SK-N-SH treated with all-trans-retinoic acid at 6 μM for 48 hours (cell line): ENCODE results near the gene HDGFL3.
A peak's percentile ranks its signal among the peaks of the same experiment; 100 is the strongest.
"Not testable (repeated sequence)": the region's sequence is repeated elsewhere in the genome, so short reads cannot be mapped to it uniquely, and the experiment has no call there.

ENCODE experiments used
- ATAC-seq: fragments of 200-7000 bp; cut with Tn5 transposase; 3 replicates; pipeline ENCODE4 v1.9.1; 2020; ENCODE audit warnings: mild to moderate bottlenecking, moderate library complexity
- ARNTL ChIP-seq: fragments of 450-650 bp; formaldehyde crosslinking; IDR thresholded peaks from 2 replicates; pipeline ENCODE4 v1.5.0; 2020; ENCODE audit warnings: low read depth, mild to moderate bottlenecking, moderate library complexity, borderline replicate concordance
- BACH2 ChIP-seq: fragments of 250-450 bp; sonication (Bioruptor Pico); IDR thresholded peaks from 2 replicates; pipeline ENCODE4 v1.9.0; 2021; ENCODE audit warnings: mild to moderate bottlenecking, borderline replicate concordance
- CREB5 ChIP-seq: fragments of 250-450 bp; sonication (Bioruptor Pico); IDR thresholded peaks from 2 replicates; pipeline ENCODE4 v1.5.1; 2020; ENCODE audit warnings: low read depth, mild to moderate bottlenecking, moderate library complexity
- CSDC2 ChIP-seq: fragments of 250-450 bp; sonication (Bioruptor Pico); IDR thresholded peaks from 2 replicates; pipeline ENCODE4 v1.5.0; 2020; ENCODE audit warnings: mild to moderate bottlenecking, moderate library complexity
- CSRNP3 ChIP-seq: fragments of 250-450 bp; sonication (Bioruptor Pico); IDR thresholded peaks from 2 replicates; pipeline ENCODE4 v1.5.1; 2021; ENCODE audit warnings: mild to moderate bottlenecking, moderate library complexity
- GLIS3 ChIP-seq: fragments of 250-450 bp; sonication (Bioruptor Pico); IDR thresholded peaks from 2 replicates; pipeline ENCODE4 v1.5.0; 2020; ENCODE audit warnings: mild to moderate bottlenecking, moderate library complexity
- ISL1 ChIP-seq: fragments of 250-450 bp; sonication (Bioruptor Pico); IDR thresholded peaks from 2 replicates; pipeline ENCODE4 v2.1.2; 2022; ENCODE audit warnings: mild to moderate bottlenecking, moderate library complexity
- OSR1 ChIP-seq: fragments of 250-450 bp; sonication (Bioruptor Pico); IDR thresholded peaks from 2 replicates; pipeline ENCODE4 v1.8.0; 2022; ENCODE audit warnings: moderate library complexity, mild to moderate bottlenecking, inconsistent platforms
- PATZ1 ChIP-seq: fragments of 250-450 bp; sonication (Bioruptor Pico); IDR thresholded peaks from 2 replicates; pipeline ENCODE4 v1.8.0; 2020; ENCODE audit warnings: mild to moderate bottlenecking, moderate library complexity, borderline replicate concordance
- PPARA ChIP-seq: fragments of 250-450 bp; sonication (Bioruptor Pico); IDR thresholded peaks from 2 replicates; pipeline ENCODE4 v1.5.0; 2020; ENCODE audit warnings: mild to moderate bottlenecking, borderline replicate concordance
- SNAI2 ChIP-seq: fragments of 250-450 bp; sonication (Bioruptor Pico); IDR thresholded peaks from 2 replicates; pipeline ENCODE4 v1.5.0; 2020; ENCODE audit warnings: mild to moderate bottlenecking, moderate library complexity
- TCF4 ChIP-seq: fragments of 250-450 bp; sonication (Bioruptor Pico); IDR thresholded peaks from 2 replicates; pipeline ENCODE4 v1.8.0; 2021; ENCODE audit warnings: mild to moderate bottlenecking, moderate library complexity, borderline replicate concordance
- TOX ChIP-seq: fragments of 250-450 bp; sonication (Bioruptor Pico); IDR thresholded peaks from 2 replicates; pipeline ENCODE4 v1.8.0; 2021; ENCODE audit warnings: mild to moderate bottlenecking, moderate library complexity, borderline replicate concordance
- TSHZ2 ChIP-seq: fragments of 250-450 bp; sonication (Bioruptor Pico); IDR thresholded peaks from 2 replicates; pipeline ENCODE4 v1.5.0; 2020; ENCODE audit warnings: mild to moderate bottlenecking, moderate library complexity
- ZC3H10 ChIP-seq: fragments of 250-450 bp; sonication (Bioruptor Pico); IDR thresholded peaks from 2 replicates; pipeline ENCODE4 v1.5.1; 2021; ENCODE audit warnings: mild to moderate bottlenecking, moderate library complexity
- ZFP3 ChIP-seq: fragments of 250-450 bp; sonication (Bioruptor Pico); IDR thresholded peaks from 2 replicates; pipeline ENCODE4 v1.5.0; 2020; ENCODE audit warnings: mild to moderate bottlenecking, moderate library complexity
- ZNF565 ChIP-seq: fragments of 450-650 bp; formaldehyde crosslinking; conservative IDR thresholded peaks from 2 replicates; pipeline ENCODE4 v1.5.0; 2020; ENCODE audit warnings: low read depth, mild to moderate bottlenecking, moderate library complexity
- ZNF70 ChIP-seq: fragments of 450-650 bp; formaldehyde crosslinking; IDR thresholded peaks from 2 replicates; pipeline ENCODE4 v1.5.0; 2020; ENCODE audit warnings: mild to moderate bottlenecking, moderate library complexity
- ZNF8 ChIP-seq: fragments of 450-650 bp; formaldehyde crosslinking; IDR thresholded peaks from 2 replicates; pipeline ENCODE4 v1.5.0; 2020; ENCODE audit warnings: mild to moderate bottlenecking, moderate library complexity

The HDGFL3 gene

GRCh38 chr15:83225449-83225848 lies 17.8 kb upstream of the HDGFL3 start (continued):
- no peak for TF ChIP-seq ARNTL (CRISPR knock-in tag)
- no peak for TF ChIP-seq ZNF70

GRCh38 chr15:83221781-83222180 lies 14.2 kb upstream of the HDGFL3 start:
- not testable (repeated sequence) for ATAC-seq

- ATAC-seq, result no peak
- no peak for TF ChIP-seq GLIS3 (CRISPR knock-in tag)
- no peak for TF ChIP-seq PATZ1 (CRISPR knock-in tag)
- TF ChIP-seq TOX, result no peak
These were observed 11.4 kb upstream of the HDGFL3 start for GRCh38 chr15:83219026-83219425.

GRCh38 chr15:83215306-83215705 lies 7.7 kb upstream of the HDGFL3 start:
- TF ChIP-seq ZFP3 (CRISPR knock-in tag) (no peak), BACH2 (CRISPR knock-in tag) (no peak), TCF4 (CRISPR knock-in tag) (no peak), ZC3H10 (no peak), PPARA (CRISPR knock-in tag) (no peak), ZNF8 (CRISPR knock-in tag) (no peak), ZNF565 (CRISPR knock-in tag) (no peak), CSDC2 (CRISPR knock-in tag) (no peak), SNAI2 (CRISPR knock-in tag) (no peak), OSR1 (CRISPR knock-in tag) (no peak)
- no peak for ATAC-seq

- ATAC-seq, result peak; percentile 13; the same call in 2 of the 3 replicates
- no peak for TF ChIP-seq GLIS3 (CRISPR knock-in tag)
- no peak for TF ChIP-seq OSR1 (CRISPR knock-in tag)
- no peak for TF ChIP-seq PPARA (CRISPR knock-in tag)
- TF ChIP-seq ZNF8 (CRISPR knock-in tag), result no peak
- TF ChIP-seq TSHZ2 (CRISPR knock-in tag), result 0 out of 2 replicates have a peak, but pooled peaks have one; percentile 62
- TF ChIP-seq ZNF565 (CRISPR knock-in tag), result no peak
- TF ChIP-seq TCF4 (CRISPR knock-in tag), result no peak; the same call in 1 of the 2 replicates
- TF ChIP-seq CSRNP3, result no peak
- peak; percentile 60 for TF ChIP-seq ISL1
- no peak for TF ChIP-seq CREB5 (CRISPR knock-in tag)
- TF ChIP-seq ARNTL (CRISPR knock-in tag), result no peak
- no peak for TF ChIP-seq ZC3H10
- TF ChIP-seq CSDC2 (CRISPR knock-in tag), result no peak
- TF ChIP-seq, all 23 proteins: peak for 2
These were observed 3.0 kb upstream of the HDGFL3 start for GRCh38 chr15:83210619-83211018.
